Colon (tissue), 2 donors: Measurements from ENCODE around the gene PLA2G4B.

ENCODE experiments used
- FAIRE-seq: peaks from 2 replicates; lab custom pipeline; 2012; peaks lifted over from hg19 to GRCh38; lab: Jason Lieb, UNC
- donor health status: control.
- donor health status: control.

PLA2G4B gene

GRCh38 chr15:41886741-41887140, 48.1 kb downstream of the PLA2G4B start:
- FAIRE-seq: no peak

GRCh38 chr15:41887161-41887560, 48.5 kb downstream of the PLA2G4B start:
- FAIRE-seq: no peak

- FAIRE-seq: no peak
Observed at GRCh38 chr15:41887893-41888292, 49.2 kb downstream of the PLA2G4B start.

DNA sequence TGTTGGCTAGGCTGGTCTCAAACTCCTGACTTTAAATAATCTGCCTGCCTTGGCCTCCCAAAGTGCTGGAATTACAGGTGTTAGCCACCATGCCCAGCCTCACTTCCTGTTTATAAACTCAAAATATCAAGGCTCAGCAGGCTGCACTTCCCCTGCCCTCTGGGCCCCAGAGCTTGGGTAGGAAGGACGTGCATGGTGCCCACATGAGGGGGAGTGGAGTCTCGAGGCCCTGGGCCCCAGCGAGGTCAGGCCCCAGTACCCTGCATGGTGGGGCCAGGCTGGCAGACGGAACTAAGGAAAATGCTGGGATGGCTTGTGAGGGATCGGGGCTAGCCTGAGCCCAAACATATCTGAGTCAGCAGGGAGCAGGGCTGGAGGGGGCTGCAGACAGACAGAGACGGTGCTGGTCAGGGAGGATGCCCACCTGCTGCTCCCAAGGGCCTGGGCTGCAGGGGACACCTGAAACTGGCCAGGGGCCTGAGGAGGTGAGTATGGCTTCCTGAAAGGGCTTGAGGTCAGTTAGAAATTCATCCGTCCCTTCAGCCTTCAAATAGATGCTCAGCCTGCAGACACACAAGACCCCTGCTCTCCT, 50.1 kb downstream of the PLA2G4B start:
- FAIRE-seq: no peak

DNA sequence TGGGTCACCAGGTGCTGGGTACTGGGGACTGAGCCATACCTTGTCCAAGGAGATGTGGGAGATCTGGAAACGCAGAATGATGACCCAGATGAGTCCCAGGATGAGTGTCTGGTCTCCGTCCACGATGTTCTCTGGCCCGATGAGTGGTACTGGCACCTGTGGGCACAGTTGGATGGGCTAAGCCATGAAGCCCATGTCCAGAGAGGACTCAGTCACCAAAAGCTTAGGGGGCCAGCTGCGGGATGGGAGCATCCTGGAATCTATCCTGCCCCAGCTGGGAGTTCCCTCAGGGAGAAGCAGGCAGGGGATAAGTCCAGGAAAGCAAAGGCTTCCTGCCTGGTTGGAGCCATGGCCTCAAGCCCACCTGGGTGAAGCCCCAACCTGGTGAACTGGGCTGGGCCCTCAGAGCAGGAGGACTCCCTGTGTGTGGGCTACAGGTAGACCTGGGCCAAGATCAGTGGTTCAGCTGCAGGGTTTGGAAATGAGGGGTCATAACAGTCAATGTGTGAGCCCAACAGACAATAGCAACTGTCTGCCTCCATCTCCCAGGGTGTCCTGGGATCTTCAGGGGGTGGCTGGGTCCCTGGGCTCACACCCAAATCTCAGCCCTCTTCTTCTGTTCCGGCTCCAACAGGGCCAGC, 51.5 kb downstream of the PLA2G4B start:
- no peak for FAIRE-seq

DNA sequence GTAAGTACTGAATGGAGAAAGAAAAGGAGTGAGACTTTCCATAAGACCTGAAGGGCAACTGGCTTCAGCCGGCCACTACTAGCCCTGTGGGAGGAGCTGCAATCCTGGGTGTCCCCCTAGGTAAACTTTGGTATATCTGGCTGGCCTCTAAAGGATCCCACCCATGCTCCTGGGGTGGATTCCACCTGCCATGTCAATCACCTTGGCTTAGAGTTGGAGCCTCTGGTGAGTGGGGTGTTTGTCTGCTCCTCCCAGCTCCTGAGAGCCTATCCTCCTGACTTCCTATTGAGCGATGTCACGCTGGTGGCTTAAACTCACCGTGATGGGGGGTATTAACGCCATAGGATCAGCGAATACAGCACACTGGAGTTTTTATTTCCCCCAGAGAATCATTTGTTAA, 52.6 kb downstream of the PLA2G4B start:
- FAIRE-seq: no peak

DNA sequence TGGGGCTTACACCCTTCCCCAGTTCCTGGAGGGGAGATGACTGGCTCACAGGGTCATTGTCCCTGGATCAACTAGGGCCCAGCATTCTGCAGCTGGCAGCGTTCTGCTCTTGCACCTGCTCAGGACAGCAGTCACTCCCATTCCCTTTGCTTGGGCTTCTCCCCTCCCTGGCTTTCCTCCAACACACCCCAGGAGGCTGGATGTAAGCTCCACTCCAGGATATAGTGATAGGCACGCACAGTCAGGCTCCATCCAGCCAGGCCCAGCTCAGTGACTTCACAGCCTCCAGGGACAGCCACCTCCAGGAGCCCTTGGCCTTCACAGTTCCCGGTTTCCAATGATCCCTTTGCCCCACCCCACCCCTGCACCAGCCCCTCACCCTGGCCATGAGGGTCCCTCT, 53.3 kb downstream of the PLA2G4B start:
- no peak for FAIRE-seq

GRCh38 chr15:41892621-41893421, 54.2 kb downstream of the PLA2G4B start:
- FAIRE-seq: no peak

GRCh38 chr15:41893422-41894250, 55.0 kb downstream of the PLA2G4B start, which contains the start of gene SPTBN5:
SPTBN5 (minus strand) TSS chr15:41894053; CDS start chr15:41893497, 556 bp downstream.
- no peak for FAIRE-seq

- no peak for FAIRE-seq
Observed at GRCh38 chr15:41894251-41894790, 55.7 kb downstream of the PLA2G4B start.

GRCh38 chr15:41894791-41895463, 56.3 kb downstream of the PLA2G4B start:
- no peak for FAIRE-seq

GRCh38 chr15:41895491-41895890, 56.8 kb downstream of the PLA2G4B start:
- FAIRE-seq: no peak

- no peak for FAIRE-seq
Observed at GRCh38 chr15:41895957-41896356, 57.3 kb downstream of the PLA2G4B start.

- FAIRE-seq: no peak
Observed at GRCh38 chr15:41896566-41896965, 57.9 kb downstream of the PLA2G4B start.

DNA sequence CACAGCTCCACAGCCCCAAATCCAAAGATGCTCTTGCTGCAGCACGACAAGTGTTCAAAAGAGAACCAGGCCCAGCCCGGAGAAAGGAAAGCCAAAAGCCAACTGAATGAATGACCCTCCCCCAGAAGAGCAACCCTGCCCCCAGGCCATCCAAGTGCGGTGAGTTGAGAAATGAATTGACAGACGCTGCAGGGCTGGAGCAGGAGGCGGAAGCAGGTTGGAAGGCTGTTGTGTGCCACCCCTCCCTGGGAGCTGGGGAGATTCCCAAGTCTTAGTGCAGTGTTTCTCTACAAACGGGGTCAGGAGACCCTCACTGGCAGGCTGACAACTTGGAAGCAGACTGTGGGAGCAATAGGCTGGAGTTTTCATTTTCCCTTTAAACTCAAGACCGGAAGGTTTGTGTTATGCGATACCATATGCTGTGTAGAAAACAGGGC, 58.7 kb downstream of the PLA2G4B start:
- no peak for FAIRE-seq
